Raji (cell line): Measurements from ENCODE around the gene VAT1.

Source experiments
- POLR2A ChIP-seq: IDR thresholded peaks from 2 replicates; pipeline ENCODE4 v1.6.1; 2011; ENCODE audit warnings: low read depth, low read length, control low read depth; ENCODE audit not compliant: insufficient read depth

Gene VAT1

DNA sequence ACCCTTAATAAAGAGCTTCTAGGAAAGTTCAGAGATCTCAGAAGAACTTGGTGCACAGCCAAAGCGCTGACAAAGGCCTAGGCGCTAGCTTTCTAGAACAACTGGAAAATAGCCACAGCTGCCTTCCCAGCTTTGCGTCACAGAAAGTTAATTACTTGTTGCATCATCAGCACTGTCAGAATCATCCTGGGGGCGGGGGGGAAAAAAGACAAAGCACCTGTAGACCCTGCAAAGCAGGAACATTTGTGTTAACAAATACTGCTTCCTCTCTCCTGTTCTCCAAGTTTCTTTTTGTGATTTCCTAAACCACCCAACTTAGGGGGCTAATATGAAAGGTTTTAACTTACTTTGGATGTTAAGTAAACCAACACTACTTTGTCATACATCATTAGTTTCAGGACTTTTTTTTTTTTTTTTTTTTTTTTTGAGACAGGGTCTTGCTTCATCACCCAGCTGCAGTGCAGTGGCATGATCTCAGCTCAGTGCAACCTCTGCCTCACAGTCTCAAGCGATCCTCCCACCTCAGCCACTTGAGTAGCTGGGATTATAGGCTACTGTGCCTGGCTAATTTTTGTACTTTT lies 53.1 kb downstream of the VAT1 start:
- no peak for TF ChIP-seq POLR2A

DNA sequence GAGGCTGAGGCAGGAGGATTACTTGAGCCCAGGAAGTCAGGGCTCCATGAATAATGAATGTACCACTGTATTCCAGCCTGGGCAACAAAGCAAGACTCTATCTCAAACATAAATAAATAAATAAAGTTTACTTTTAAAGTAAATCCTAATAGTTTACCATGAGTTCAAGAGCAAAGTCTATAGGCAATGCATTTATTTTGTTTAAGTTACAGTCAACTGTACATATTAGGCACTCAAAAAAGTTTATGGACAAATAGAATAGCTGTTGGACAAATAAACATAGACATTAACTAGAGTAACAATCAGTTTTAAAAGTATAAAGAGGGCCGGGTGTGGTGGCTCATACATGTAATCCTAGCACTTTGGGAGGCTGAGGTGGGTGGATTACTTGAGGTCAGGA lies 54.3 kb downstream of the VAT1 start:
- TF ChIP-seq POLR2A, result no peak
